SK-N-SH (cell line): ENCODE data around the gene RCSD1. TPM values are rescaled to one million over a fixed set of nuclear protein-coding genes. Genes with fewer than 3 reads are reported as not detected.

Experiments used
- CTCF ChIA-PET: fragments of 300-600, 350-600 bp; formaldehyde crosslinking; extraction: SDS; loops from one replicate; lab custom pipeline; 2021; lab: Yijun Ruan, JAX
- POLR2A ChIA-PET: fragments of 350-600 bp; sonication (Branson Sonifier 250); formaldehyde crosslinking; extraction: SDS; loops from one replicate; lab custom pipeline; 2020; ENCODE audit warnings: antibody characterized with exemption, inconsistent platforms; lab: Yijun Ruan, JAX
- DNase-seq: peaks from one replicate; pipeline ENCODE4 v3.0.0; 2012
- H2AFZ ChIP-seq: fragments of 200-600 bp; sonication (generic); 2 replicates; pipeline ENCODE4 v1.8.1; 2016; ENCODE audit warnings: antibody characterized with exemption, mild to moderate bottlenecking, low read depth
- H3F3A ChIP-seq: fragments of 200-600 bp; sonication (generic); replicated peaks from 2 replicates; pipeline ENCODE3; 2016; ENCODE audit warnings: antibody characterized with exemption, mild to moderate bottlenecking; ENCODE audit not compliant: insufficient read depth
- H3K27ac ChIP-seq, 2 experiments: fragments of 200-500 bp in 1 of 2; fragments of 200-600 bp in 1 of 2; sonication (Bioruptor generic) in 1 of 2; sonication (generic), shearing (Covaris generic) in 1 of 2; 2 replicates each; pipeline versions ENCODE4 v1.5.1 to v1.6.1; 2014 to 2016; ENCODE audit warnings: low read depth in 2 of 2, inconsistent platforms in 1 of 2, low read length in 1 of 2, mild to moderate bottlenecking in 1 of 2, mixed read lengths in 1 of 2
- H3K27me3 ChIP-seq: fragments of 200-600 bp; sonication (generic), shearing (Covaris generic); 2 replicates; pipeline ENCODE4 v1.6.1; 2016; ENCODE audit warnings: mixed run types; ENCODE audit not compliant: insufficient read depth
- H3K36me3 ChIP-seq, 2 experiments: fragments of 200-500 bp in 1 of 2; fragments of 200-600 bp in 1 of 2; sonication (Bioruptor generic) in 1 of 2; sonication (generic) in 1 of 2; replicated peaks in 1 of 2; 2 replicates each; pipeline versions ENCODE3 to v1.5.1; 2014 to 2016; ENCODE audit warnings: low read length in 1 of 2, mild to moderate bottlenecking in 1 of 2; ENCODE audit not compliant: insufficient read depth in 2 of 2, control insufficient read depth in 1 of 2
- H3K4me1 ChIP-seq, 2 experiments: fragments of 200-500 bp in 1 of 2; fragments of 200-600 bp in 1 of 2; sonication (Bioruptor generic) in 1 of 2; sonication (generic), shearing (Covaris generic) in 1 of 2; 2 replicates each; pipeline versions ENCODE4 v1.5.1 to v1.6.1; 2014 to 2016; ENCODE audit warnings: low read depth in 1 of 2, low read length in 1 of 2, mixed run types in 1 of 2; ENCODE audit not compliant: insufficient read depth in 2 of 2, control insufficient read depth in 1 of 2
- H3K4me2 ChIP-seq: fragments of 200-600 bp; sonication (generic), shearing (Covaris generic); 2 replicates; pipeline ENCODE4 v1.6.1; 2017; ENCODE audit warnings: mixed run types
- H3K4me3 ChIP-seq, 2 experiments: fragments of 200-500 bp in 1 of 2; fragments of 200-600 bp in 1 of 2; sonication (Bioruptor generic) in 1 of 2; sonication (generic), shearing (Covaris generic) in 1 of 2; 2 replicates each; pipeline versions ENCODE4 v1.5.1 to v1.8.1; 2014 to 2016; ENCODE audit warnings: low read depth in 2 of 2, inconsistent platforms in 1 of 2, low read length in 1 of 2, mild to moderate bottlenecking in 1 of 2, mixed read lengths in 1 of 2, moderate library complexity in 1 of 2
- H3K79me2 ChIP-seq: fragments of 200-600 bp; sonication (generic); 2 replicates; pipeline ENCODE4 v1.8.1; 2017; ENCODE audit warnings: mild to moderate bottlenecking; ENCODE audit not compliant: insufficient read depth
- H3K9ac ChIP-seq: fragments of 200-600 bp; sonication (generic); 2 replicates; pipeline ENCODE4 v1.6.1; 2017; ENCODE audit warnings: mixed run types
- H3K9me2 ChIP-seq: fragments of 200-600 bp; sonication (generic); 2 replicates; pipeline ENCODE4 v1.6.1; 2017; ENCODE audit warnings: mixed run types
- H3K9me3 ChIP-seq: fragments of 200-600 bp; sonication (generic); 2 replicates; pipeline ENCODE4 v1.6.1; 2017; ENCODE audit warnings: mixed run types, mild to moderate bottlenecking, moderate library complexity
- H4K20me1 ChIP-seq: fragments of 200-600 bp; sonication (generic); 2 replicates; pipeline ENCODE4 v1.6.1; 2017; ENCODE audit warnings: mild to moderate bottlenecking, mixed run types; ENCODE audit not compliant: insufficient read depth
- EZH2phosphoT487 ChIP-seq: fragments of 200-600 bp; sonication (generic); IDR thresholded peaks from 2 replicates; pipeline ENCODE4 v1.6.1; 2017; ENCODE audit warnings: low read depth, mixed run types, mild to moderate bottlenecking, antibody characterized with exemption, moderate library complexity, borderline replicate concordance
- GATA2 ChIP-seq: sonication (generic); formaldehyde crosslinking; IDR thresholded peaks from 2 replicates; pipeline ENCODE4 v1.5.0; 2020; ENCODE audit warnings: mild to moderate bottlenecking, missing genetic modification reagents
- JUND ChIP-seq: IDR thresholded peaks from 2 replicates; pipeline ENCODE4 v1.4.0; 2012
- MEF2A ChIP-seq: IDR thresholded peaks from 2 replicates; pipeline ENCODE4 v1.4.0; 2012; ENCODE audit warnings: low read depth, borderline replicate concordance
- MXI1 ChIP-seq: IDR thresholded peaks from 2 replicates; pipeline ENCODE4 v1.6.1; 2012; ENCODE audit warnings: mild to moderate bottlenecking, low read depth, low read length, improper control_type of control experiment
- NFIC ChIP-seq: IDR thresholded peaks from 2 replicates; pipeline ENCODE4 v1.4.0; 2012; ENCODE audit warnings: borderline replicate concordance
- SMC3 ChIP-seq: IDR thresholded peaks from 2 replicates; pipeline ENCODE4 v1.6.1; 2012; ENCODE audit warnings: low read depth, low read length, improper control_type of control experiment
- WGBS: methylation state at CpG from one replicate; pipeline ENCODE4 v1.1.6; 2017; ENCODE audit warnings: low lambda C conversion rate; 5-methylcytosine and 5-hydroxymethylcytosine counted together
- polyA plus RNA-seq, 3 experiments: library from polyadenylated mRNA; depleted of rRNA; stranded (reverse); fragments of >200 nt; gene quantifications; 2 replicates each; pipeline ENCODE4 v1.2.3, GENCODE V29; 2012
- TF ChIP-seq, protein P1 (sequence below): IDR thresholded peaks from 2 replicates; pipeline ENCODE4 v1.6.1; 2012; ENCODE audit warnings: mild to moderate bottlenecking, low read depth, low read length, moderate library complexity

RCSD1 gene
- polyA plus RNA-seq, 1 of the 3 experiments (the other 2 are of a cell fraction) = 0.02 TPM

DNA sequence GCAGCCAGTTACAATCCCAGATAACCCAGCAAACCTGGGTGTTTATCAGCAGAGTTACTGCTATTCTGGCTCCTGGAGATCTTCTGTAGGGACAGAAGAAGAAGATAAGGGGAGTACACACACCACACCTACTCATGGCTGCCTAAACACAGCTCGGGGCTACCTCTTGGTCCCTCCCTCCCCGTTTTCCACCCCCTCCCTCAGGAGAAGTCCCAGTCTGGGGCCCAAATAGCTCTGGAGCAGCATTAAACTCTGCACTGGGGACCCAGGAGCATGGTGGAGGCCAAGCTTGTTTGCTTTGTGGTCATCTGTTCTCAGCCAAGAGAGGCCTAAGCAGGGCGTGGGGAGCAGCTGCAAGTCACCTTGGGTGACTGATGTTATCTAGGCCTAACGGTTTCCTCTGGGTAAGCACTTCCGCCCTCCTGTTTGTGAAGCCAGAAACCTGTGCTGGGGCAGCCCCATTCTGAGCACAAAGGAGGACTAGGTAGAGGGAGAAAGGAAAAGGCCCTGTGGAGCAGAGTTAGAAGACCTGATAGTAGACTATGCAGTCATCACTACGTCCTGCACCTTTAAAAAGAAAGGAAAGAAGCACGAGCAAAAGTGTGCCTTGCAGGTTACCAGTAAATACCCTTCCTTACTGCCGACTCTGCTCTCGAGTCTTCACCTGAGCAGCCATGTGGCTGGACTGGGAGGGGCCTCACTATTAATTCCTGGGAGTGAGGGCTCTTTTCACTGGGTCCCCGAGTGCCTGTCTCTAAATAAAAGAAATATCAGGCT lies 2.0 kb upstream of the RCSD1 start:
- DNase-seq = no peak
- H3K27ac ChIP-seq = no peak overlapping the region
- H3K27me3 ChIP-seq = peaks cover 10% of the 10 kb centered on the region; the same call in 1 of the 2 replicates
- no peaks in the 10 kb centered on the region for H3F3A ChIP-seq
- no peak for TF ChIP-seq GATA2 (CRISPR knock-in tag)
- no peak for TF ChIP-seq EZH2phosphoT487
- no peak for TF ChIP-seq SMC3
- no peak for TF ChIP-seq MEF2A
- TF ChIP-seq, all 33 proteins: peak for 0
- Histone ChIP-seq H3K4me1 (peaks cover 0 to 5% of the 10 kb centered on the region in 2 experiments; a peak in 1 of 4 replicates), H3K36me3 (no peaks in the 10 kb centered on the region), H3K4me3 (no peak overlapping the region), H4K20me1 (no peaks in the 10 kb centered on the region), H3K4me2 (no peak overlapping the region), H3K9me3 (no peaks in the 10 kb centered on the region), H2AFZ (no peak overlapping the region; the same call in 1 of the 2 replicates), H3K9me2 (no peaks in the 10 kb centered on the region), H3K79me2 (no peaks in the 10 kb centered on the region), H3K9ac (no peak overlapping the region)
- POLR2A ChIA-PET = no interaction called here
- 75% methylated on average over 9 of the region's 10 CpGs for WGBS
- CTCF ChIA-PET = interaction anchor here (1.7 kb wide), 1 partner anchor 60 kb away, joined by 4 read pairs; no protein-coding TSS in a partner anchor

DNA sequence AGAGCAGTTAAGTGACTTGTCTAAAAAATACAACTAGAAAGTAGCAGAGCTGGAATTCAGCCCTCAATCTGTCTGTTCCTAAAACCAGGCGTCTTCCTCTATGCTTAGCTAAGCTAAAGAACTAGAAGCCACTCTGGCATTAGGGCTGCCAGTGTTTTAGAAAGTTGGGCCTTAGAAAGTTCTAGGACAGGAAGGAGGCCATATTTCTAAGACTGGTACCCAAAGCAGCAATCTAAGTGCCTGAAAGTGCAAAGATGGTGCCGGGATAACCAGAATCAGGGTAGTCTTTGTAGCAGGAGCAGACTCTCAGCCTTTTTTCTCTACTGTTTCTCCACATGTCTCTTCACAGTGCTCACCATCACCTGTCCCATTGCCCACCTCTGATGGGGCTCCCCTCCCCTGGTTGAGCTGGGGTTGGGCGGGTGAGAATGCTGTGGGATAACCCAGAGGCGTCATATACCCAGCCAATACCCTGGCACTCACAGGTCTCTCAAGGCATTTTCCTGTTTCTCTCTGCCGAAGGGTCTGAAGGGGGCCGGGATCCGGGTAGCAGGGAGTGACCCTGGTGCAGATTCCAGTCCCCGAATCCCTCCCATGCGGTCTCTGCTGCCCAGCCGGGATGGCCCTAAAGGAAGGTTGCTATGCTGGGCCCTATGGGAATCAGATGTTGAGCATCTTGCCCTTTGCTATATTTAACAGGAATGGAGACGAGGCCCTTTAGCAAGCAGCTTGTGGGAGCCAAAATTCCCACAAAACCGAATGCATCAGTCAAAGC lies 1.1 kb upstream of the RCSD1 start:
- no peak for DNase-seq
- Histone ChIP-seq H3K9ac (no peak overlapping the region), H3K79me2 (no peaks in the 10 kb centered on the region), H3K4me1 (peaks cover 0 to 5% of the 10 kb centered on the region in 2 experiments; a peak in 1 of 4 replicates), H3K9me3 (no peaks in the 10 kb centered on the region), H3K4me3 (no peak overlapping the region), H3F3A (no peaks in the 10 kb centered on the region), H4K20me1 (no peaks in the 10 kb centered on the region), H3K36me3 (no peaks in the 10 kb centered on the region), H3K27ac (no peak overlapping the region), H3K4me2 (no peak overlapping the region), H3K27me3 (peaks cover 10% of the 10 kb centered on the region; the same call in 1 of the 2 replicates), H2AFZ (no peak overlapping the region; the same call in 1 of the 2 replicates), H3K9me2 (no peaks in the 10 kb centered on the region)
- 94% methylated on average over 10 of the region's 12 CpGs for WGBS
- POLR2A ChIA-PET = no interaction called here
- CTCF ChIA-PET = interaction anchor here (0.7 to 1.7 kb wide), 2 partner anchors 59 to 666 kb away, joined by 3 to 4 read pairs; no protein-coding TSS in a partner anchor
- no peak for TF ChIP-seq NFIC
- TF ChIP-seq JUND = no peak
- TF ChIP-seq MXI1 = no peak
- TF ChIP-seq, protein P1, sequence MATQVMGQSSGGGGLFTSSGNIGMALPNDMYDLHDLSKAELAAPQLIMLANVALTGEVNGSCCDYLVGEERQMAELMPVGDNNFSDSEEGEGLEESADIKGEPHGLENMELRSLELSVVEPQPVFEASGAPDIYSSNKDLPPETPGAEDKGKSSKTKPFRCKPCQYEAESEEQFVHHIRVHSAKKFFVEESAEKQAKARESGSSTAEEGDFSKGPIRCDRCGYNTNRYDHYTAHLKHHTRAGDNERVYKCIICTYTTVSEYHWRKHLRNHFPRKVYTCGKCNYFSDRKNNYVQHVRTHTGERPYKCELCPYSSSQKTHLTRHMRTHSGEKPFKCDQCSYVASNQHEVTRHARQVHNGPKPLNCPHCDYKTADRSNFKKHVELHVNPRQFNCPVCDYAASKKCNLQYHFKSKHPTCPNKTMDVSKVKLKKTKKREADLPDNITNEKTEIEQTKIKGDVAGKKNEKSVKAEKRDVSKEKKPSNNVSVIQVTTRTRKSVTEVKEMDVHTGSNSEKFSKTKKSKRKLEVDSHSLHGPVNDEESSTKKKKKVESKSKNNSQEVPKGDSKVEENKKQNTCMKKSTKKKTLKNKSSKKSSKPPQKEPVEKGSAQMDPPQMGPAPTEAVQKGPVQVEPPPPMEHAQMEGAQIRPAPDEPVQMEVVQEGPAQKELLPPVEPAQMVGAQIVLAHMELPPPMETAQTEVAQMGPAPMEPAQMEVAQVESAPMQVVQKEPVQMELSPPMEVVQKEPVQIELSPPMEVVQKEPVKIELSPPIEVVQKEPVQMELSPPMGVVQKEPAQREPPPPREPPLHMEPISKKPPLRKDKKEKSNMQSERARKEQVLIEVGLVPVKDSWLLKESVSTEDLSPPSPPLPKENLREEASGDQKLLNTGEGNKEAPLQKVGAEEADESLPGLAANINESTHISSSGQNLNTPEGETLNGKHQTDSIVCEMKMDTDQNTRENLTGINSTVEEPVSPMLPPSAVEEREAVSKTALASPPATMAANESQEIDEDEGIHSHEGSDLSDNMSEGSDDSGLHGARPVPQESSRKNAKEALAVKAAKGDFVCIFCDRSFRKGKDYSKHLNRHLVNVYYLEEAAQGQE = no peak
